ENCODE results near the gene FYB2.
"Not testable (repeated sequence)": the region's sequence is repeated elsewhere in the genome, so short reads cannot be mapped to it uniquely, and the experiment has no call there.

FYB2 gene

GRCh38 chr1:56790036-56790435 lies 29.2 kb downstream of the FYB2 start:
- Histone ChIP-seq H3K9me3 (ENCODE audit: control insufficient read depth, insufficient read depth, low read length) (no peaks in the 10 kb centered on the region), H3K4me1 (ENCODE audit: insufficient read depth, low read length) (no peaks in the 10 kb centered on the region), H3K36me3 (ENCODE audit: insufficient read depth, low read length) (no peaks in the 10 kb centered on the region), H3K9ac (ENCODE audit: low read depth, low read length) (no peak overlapping the region)

- Histone ChIP-seq H3K9ac (ENCODE audit: low read depth, low read length) (no peak overlapping the region), H3K4me1 (ENCODE audit: insufficient read depth, low read length) (no peaks in the 10 kb centered on the region)
Observed at GRCh38 chr1:56788588-56788987, 30.6 kb downstream of the FYB2 start.

GRCh38 chr1:56788102-56788501 lies 31.1 kb downstream of the FYB2 start:
- H3K4me1 ChIP-seq (ENCODE audit: insufficient read depth, low read length), result no peaks in the 10 kb centered on the region
- H3K9me3 ChIP-seq (ENCODE audit: control insufficient read depth, insufficient read depth, low read length), result no peaks in the 10 kb centered on the region
- no peak overlapping the region for H3K9ac ChIP-seq (ENCODE audit: low read depth, low read length)
- H3K36me3 ChIP-seq (ENCODE audit: insufficient read depth, low read length), result no peaks in the 10 kb centered on the region

More at GRCh38 chr1:56788588-56788987, 30.6 kb downstream of the FYB2 start:
- Histone ChIP-seq H3K9me3 (ENCODE audit: control insufficient read depth, insufficient read depth, low read length) (no peaks in the 10 kb centered on the region), H3K36me3 (ENCODE audit: insufficient read depth, low read length) (no peaks in the 10 kb centered on the region)

- H3K36me3 ChIP-seq (ENCODE audit: insufficient read depth, low read length), result no peaks in the 10 kb centered on the region
- no peak overlapping the region for H3K9ac ChIP-seq (ENCODE audit: low read depth, low read length)
- no peaks in the 10 kb centered on the region for H3K4me1 ChIP-seq (ENCODE audit: insufficient read depth, low read length)
- no peaks in the 10 kb centered on the region for H3K9me3 ChIP-seq (ENCODE audit: control insufficient read depth, insufficient read depth, low read length)
Observed at GRCh38 chr1:56787330-56787729, 31.9 kb downstream of the FYB2 start.

- no peak overlapping the region for H3K9ac ChIP-seq (ENCODE audit: low read depth, low read length)
- H3K4me1 ChIP-seq (ENCODE audit: insufficient read depth, low read length), result no peaks in the 10 kb centered on the region; the same call in 1 of the 2 replicates
- H3K36me3 ChIP-seq (ENCODE audit: insufficient read depth, low read length), result no peaks in the 10 kb centered on the region
- no peaks in the 10 kb centered on the region for H3K9me3 ChIP-seq (ENCODE audit: control insufficient read depth, insufficient read depth, low read length)
Observed at GRCh38 chr1:56782773-56783172, 36.4 kb downstream of the FYB2 start.

GRCh38 chr1:56780826-56781225 lies 38.4 kb downstream of the FYB2 start:
- H3K9me3 ChIP-seq (ENCODE audit: control insufficient read depth, insufficient read depth, low read length), result no peaks in the 10 kb centered on the region
- H3K4me1 ChIP-seq (ENCODE audit: insufficient read depth, low read length), result no peaks in the 10 kb centered on the region; the same call in 1 of the 2 replicates
- H3K36me3 ChIP-seq (ENCODE audit: insufficient read depth, low read length), result no peaks in the 10 kb centered on the region
- no peak overlapping the region for H3K9ac ChIP-seq (ENCODE audit: low read depth, low read length)

GRCh38 chr1:56780128-56780750 lies 39.0 kb downstream of the FYB2 start:
- H3K9ac ChIP-seq (ENCODE audit: low read depth, low read length), result no peak overlapping the region
- H3K4me1 ChIP-seq (ENCODE audit: insufficient read depth, low read length), result no peaks in the 10 kb centered on the region; the same call in 1 of the 2 replicates
- no peaks in the 10 kb centered on the region for H3K36me3 ChIP-seq (ENCODE audit: insufficient read depth, low read length)
- no peaks in the 10 kb centered on the region for H3K9me3 ChIP-seq (ENCODE audit: control insufficient read depth, insufficient read depth, low read length)

GRCh38 chr1:56777972-56778371 lies 41.2 kb downstream of the FYB2 start:
- Histone ChIP-seq H3K9ac (ENCODE audit: low read depth, low read length) (no peak overlapping the region), H3K4me1 (ENCODE audit: insufficient read depth, low read length) (no peaks in the 10 kb centered on the region; the same call in 1 of the 2 replicates), H3K9me3 (ENCODE audit: control insufficient read depth, insufficient read depth, low read length) (no peaks in the 10 kb centered on the region), H3K36me3 (ENCODE audit: insufficient read depth, low read length) (no peaks in the 10 kb centered on the region)

- H3K4me1 ChIP-seq (ENCODE audit: insufficient read depth, low read length); H3K36me3 ChIP-seq (ENCODE audit: insufficient read depth, low read length); H3K9ac ChIP-seq (ENCODE audit: low read depth, low read length); H3K9me3 ChIP-seq (ENCODE audit: control insufficient read depth, insufficient read depth, low read length): not testable (repeated sequence)
Observed at GRCh38 chr1:56774732-56775131, 44.5 kb downstream of the FYB2 start.

GRCh38 chr1:56774067-56774609 lies 45.1 kb downstream of the FYB2 start:
- H3K9me3 ChIP-seq (ENCODE audit: control insufficient read depth, insufficient read depth, low read length), result no peaks in the 10 kb centered on the region
- H3K36me3 ChIP-seq (ENCODE audit: insufficient read depth, low read length), result no peaks in the 10 kb centered on the region
- H3K4me1 ChIP-seq (ENCODE audit: insufficient read depth, low read length), result no peaks in the 10 kb centered on the region
- H3K9ac ChIP-seq (ENCODE audit: low read depth, low read length), result no peak overlapping the region

GRCh38 chr1:56773341-56774066 lies 45.7 kb downstream of the FYB2 start:
- no peaks in the 10 kb centered on the region for H3K36me3 ChIP-seq (ENCODE audit: insufficient read depth, low read length)
- H3K9me3 ChIP-seq (ENCODE audit: control insufficient read depth, insufficient read depth, low read length), result no peaks in the 10 kb centered on the region
- no peak overlapping the region for H3K9ac ChIP-seq (ENCODE audit: low read depth, low read length)
- H3K4me1 ChIP-seq (ENCODE audit: insufficient read depth, low read length), result no peaks in the 10 kb centered on the region

GRCh38 chr1:56771717-56772116 lies 47.5 kb downstream of the FYB2 start:
- Histone ChIP-seq H3K9me3 (ENCODE audit: control insufficient read depth, insufficient read depth, low read length) (no peaks in the 10 kb centered on the region), H3K4me1 (ENCODE audit: insufficient read depth, low read length) (no peaks in the 10 kb centered on the region), H3K36me3 (ENCODE audit: insufficient read depth, low read length) (no peaks in the 10 kb centered on the region), H3K9ac (ENCODE audit: low read depth, low read length) (no peak overlapping the region)

GRCh38 chr1:56758794-56759193 lies 60.4 kb downstream of the FYB2 start:
- Histone ChIP-seq H3K4me1 (ENCODE audit: insufficient read depth, low read length) (no peaks in the 10 kb centered on the region), H3K36me3 (ENCODE audit: insufficient read depth, low read length) (no peaks in the 10 kb centered on the region), H3K9me3 (ENCODE audit: control insufficient read depth, insufficient read depth, low read length) (no peaks in the 10 kb centered on the region), H3K9ac (ENCODE audit: low read depth, low read length) (no peak overlapping the region)

GRCh38 chr1:56758135-56758534 lies 61.1 kb downstream of the FYB2 start:
- H3K4me1 ChIP-seq (ENCODE audit: insufficient read depth, low read length), result no peaks in the 10 kb centered on the region
- H3K36me3 ChIP-seq (ENCODE audit: insufficient read depth, low read length), result no peaks in the 10 kb centered on the region
- H3K9me3 ChIP-seq (ENCODE audit: control insufficient read depth, insufficient read depth, low read length), result no peaks in the 10 kb centered on the region
- H3K9ac ChIP-seq (ENCODE audit: low read depth, low read length), result no peak overlapping the region

- H3K4me1 ChIP-seq (ENCODE audit: insufficient read depth, low read length), result no peaks in the 10 kb centered on the region
- no peaks in the 10 kb centered on the region for H3K9me3 ChIP-seq (ENCODE audit: control insufficient read depth, insufficient read depth, low read length)
- no peaks in the 10 kb centered on the region for H3K36me3 ChIP-seq (ENCODE audit: insufficient read depth, low read length)
- H3K9ac ChIP-seq (ENCODE audit: low read depth, low read length), result no peak overlapping the region
Observed at GRCh38 chr1:56755911-56756310, 63.3 kb downstream of the FYB2 start.

Data from ES-I3 (cell line).